GM23338 (cell line): ENCODE measurements around the gene TMEM92.

ENCODE experiments used
- CREB1 ChIP-seq: fragments of 250-450 bp; sonication (Bioruptor Pico); IDR thresholded peaks from 2 replicates; pipeline ENCODE4 v1.5.0; 2020; ENCODE audit warnings: low read depth, mild to moderate bottlenecking, moderate library complexity
- EZH2 ChIP-seq: fragments of 200-600 bp; sonication (generic); IDR thresholded peaks from one replicate; pipeline ENCODE4 v1.8.0; 2017; ENCODE audit warnings: antibody characterized with exemption, mild to moderate bottlenecking, low read depth; ENCODE audit not compliant: unreplicated experiment
- EZH2phosphoT487 ChIP-seq: fragments of 200-600 bp; sonication (generic); IDR thresholded peaks from one replicate; pipeline ENCODE4 v1.8.1; 2018; ENCODE audit warnings: antibody characterized with exemption; ENCODE audit not compliant: unreplicated experiment
- JUNB ChIP-seq: IDR thresholded peaks from one replicate; pipeline ENCODE4 v1.6.1; 2016; ENCODE audit warnings: antibody characterized with exemption; ENCODE audit not compliant: unreplicated experiment
- NANOG ChIP-seq: IDR thresholded peaks from 2 replicates; pipeline ENCODE4 v1.6.1; 2016; ENCODE audit warnings: antibody characterized with exemption, borderline replicate concordance
- POLR2AphosphoS5 ChIP-seq: IDR thresholded peaks from 2 replicates; pipeline ENCODE4 v1.6.1; 2016; ENCODE audit warnings: antibody characterized with exemption, low read depth
- ZNF331 ChIP-seq: fragments of 250-450 bp; sonication (Bioruptor Pico); IDR thresholded peaks from 2 replicates; pipeline ENCODE4 v1.5.0; 2020; ENCODE audit warnings: low read depth, mild to moderate bottlenecking, moderate library complexity
- TF ChIP-seq, protein P1 (sequence below), 2 experiments: fragments of 200-600 bp in 1 of 2; sonication (generic) in 1 of 2; conservative IDR thresholded peaks; 2 replicates each; pipeline versions ENCODE4 v1.5.1 to v1.6.1; 2016 to 2017; ENCODE audit warnings: antibody characterized with exemption in 2 of 2, low read depth in 2 of 2, mild to moderate bottlenecking in 2 of 2, moderate library complexity in 1 of 2
- TF ChIP-seq, protein P2 (sequence below): IDR thresholded peaks from one replicate; pipeline ENCODE4 v1.6.1; 2018; ENCODE audit warnings: antibody characterized with exemption; ENCODE audit not compliant: unreplicated experiment
- TF ChIP-seq, protein P3 (sequence below): IDR thresholded peaks from 2 replicates; pipeline ENCODE4 v1.6.1; 2016; ENCODE audit warnings: antibody characterized with exemption
- TF ChIP-seq, protein P4 (sequence below): fragments of 250-450 bp; sonication (Bioruptor Pico); IDR thresholded peaks from 2 replicates; pipeline ENCODE4 v1.5.0; 2020; ENCODE audit warnings: mild to moderate bottlenecking, moderate library complexity

DNA sequence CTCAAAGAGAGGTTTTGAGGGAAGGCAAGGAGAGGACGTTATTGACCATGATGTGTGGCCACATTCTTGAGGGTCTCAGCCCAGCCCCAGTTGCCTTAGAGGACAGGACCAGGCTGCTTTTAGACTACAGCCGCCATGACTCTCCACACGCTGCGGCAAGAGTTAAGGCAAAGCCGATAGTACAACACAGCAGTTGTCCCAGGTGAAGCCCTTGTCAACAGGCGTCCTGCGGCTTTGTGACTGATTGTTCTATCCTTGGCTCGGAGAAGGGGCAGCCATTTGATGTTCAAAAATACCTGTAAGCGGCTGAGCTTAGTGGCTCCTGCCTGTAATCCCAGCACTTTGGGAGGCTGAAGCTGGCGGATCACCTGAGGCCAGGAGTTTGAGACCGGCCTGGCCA lies 28.8 kb downstream of the TMEM92 start:
- TF ChIP-seq, protein P1, sequence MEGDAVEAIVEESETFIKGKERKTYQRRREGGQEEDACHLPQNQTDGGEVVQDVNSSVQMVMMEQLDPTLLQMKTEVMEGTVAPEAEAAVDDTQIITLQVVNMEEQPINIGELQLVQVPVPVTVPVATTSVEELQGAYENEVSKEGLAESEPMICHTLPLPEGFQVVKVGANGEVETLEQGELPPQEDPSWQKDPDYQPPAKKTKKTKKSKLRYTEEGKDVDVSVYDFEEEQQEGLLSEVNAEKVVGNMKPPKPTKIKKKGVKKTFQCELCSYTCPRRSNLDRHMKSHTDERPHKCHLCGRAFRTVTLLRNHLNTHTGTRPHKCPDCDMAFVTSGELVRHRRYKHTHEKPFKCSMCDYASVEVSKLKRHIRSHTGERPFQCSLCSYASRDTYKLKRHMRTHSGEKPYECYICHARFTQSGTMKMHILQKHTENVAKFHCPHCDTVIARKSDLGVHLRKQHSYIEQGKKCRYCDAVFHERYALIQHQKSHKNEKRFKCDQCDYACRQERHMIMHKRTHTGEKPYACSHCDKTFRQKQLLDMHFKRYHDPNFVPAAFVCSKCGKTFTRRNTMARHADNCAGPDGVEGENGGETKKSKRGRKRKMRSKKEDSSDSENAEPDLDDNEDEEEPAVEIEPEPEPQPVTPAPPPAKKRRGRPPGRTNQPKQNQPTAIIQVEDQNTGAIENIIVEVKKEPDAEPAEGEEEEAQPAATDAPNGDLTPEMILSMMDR (conservative IDR thresholded peaks at IDR 0.05; ENCODE audit: low read depth in 2 of 2): no peak
- TF ChIP-seq EZH2phosphoT487 (no peak), EZH2 (no peak), NANOG (no peak), CREB1 (CRISPR knock-in tag) (no peak), POLR2AphosphoS5 (no peak), ZNF331 (CRISPR knock-in tag) (no peak), JUNB (no peak)
- TF ChIP-seq, protein P2, sequence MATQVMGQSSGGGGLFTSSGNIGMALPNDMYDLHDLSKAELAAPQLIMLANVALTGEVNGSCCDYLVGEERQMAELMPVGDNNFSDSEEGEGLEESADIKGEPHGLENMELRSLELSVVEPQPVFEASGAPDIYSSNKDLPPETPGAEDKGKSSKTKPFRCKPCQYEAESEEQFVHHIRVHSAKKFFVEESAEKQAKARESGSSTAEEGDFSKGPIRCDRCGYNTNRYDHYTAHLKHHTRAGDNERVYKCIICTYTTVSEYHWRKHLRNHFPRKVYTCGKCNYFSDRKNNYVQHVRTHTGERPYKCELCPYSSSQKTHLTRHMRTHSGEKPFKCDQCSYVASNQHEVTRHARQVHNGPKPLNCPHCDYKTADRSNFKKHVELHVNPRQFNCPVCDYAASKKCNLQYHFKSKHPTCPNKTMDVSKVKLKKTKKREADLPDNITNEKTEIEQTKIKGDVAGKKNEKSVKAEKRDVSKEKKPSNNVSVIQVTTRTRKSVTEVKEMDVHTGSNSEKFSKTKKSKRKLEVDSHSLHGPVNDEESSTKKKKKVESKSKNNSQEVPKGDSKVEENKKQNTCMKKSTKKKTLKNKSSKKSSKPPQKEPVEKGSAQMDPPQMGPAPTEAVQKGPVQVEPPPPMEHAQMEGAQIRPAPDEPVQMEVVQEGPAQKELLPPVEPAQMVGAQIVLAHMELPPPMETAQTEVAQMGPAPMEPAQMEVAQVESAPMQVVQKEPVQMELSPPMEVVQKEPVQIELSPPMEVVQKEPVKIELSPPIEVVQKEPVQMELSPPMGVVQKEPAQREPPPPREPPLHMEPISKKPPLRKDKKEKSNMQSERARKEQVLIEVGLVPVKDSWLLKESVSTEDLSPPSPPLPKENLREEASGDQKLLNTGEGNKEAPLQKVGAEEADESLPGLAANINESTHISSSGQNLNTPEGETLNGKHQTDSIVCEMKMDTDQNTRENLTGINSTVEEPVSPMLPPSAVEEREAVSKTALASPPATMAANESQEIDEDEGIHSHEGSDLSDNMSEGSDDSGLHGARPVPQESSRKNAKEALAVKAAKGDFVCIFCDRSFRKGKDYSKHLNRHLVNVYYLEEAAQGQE: no peak
- TF ChIP-seq, protein P3, sequence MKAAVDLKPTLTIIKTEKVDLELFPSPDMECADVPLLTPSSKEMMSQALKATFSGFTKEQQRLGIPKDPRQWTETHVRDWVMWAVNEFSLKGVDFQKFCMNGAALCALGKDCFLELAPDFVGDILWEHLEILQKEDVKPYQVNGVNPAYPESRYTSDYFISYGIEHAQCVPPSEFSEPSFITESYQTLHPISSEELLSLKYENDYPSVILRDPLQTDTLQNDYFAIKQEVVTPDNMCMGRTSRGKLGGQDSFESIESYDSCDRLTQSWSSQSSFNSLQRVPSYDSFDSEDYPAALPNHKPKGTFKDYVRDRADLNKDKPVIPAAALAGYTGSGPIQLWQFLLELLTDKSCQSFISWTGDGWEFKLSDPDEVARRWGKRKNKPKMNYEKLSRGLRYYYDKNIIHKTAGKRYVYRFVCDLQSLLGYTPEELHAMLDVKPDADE: no peak
- TF ChIP-seq, protein P4, sequence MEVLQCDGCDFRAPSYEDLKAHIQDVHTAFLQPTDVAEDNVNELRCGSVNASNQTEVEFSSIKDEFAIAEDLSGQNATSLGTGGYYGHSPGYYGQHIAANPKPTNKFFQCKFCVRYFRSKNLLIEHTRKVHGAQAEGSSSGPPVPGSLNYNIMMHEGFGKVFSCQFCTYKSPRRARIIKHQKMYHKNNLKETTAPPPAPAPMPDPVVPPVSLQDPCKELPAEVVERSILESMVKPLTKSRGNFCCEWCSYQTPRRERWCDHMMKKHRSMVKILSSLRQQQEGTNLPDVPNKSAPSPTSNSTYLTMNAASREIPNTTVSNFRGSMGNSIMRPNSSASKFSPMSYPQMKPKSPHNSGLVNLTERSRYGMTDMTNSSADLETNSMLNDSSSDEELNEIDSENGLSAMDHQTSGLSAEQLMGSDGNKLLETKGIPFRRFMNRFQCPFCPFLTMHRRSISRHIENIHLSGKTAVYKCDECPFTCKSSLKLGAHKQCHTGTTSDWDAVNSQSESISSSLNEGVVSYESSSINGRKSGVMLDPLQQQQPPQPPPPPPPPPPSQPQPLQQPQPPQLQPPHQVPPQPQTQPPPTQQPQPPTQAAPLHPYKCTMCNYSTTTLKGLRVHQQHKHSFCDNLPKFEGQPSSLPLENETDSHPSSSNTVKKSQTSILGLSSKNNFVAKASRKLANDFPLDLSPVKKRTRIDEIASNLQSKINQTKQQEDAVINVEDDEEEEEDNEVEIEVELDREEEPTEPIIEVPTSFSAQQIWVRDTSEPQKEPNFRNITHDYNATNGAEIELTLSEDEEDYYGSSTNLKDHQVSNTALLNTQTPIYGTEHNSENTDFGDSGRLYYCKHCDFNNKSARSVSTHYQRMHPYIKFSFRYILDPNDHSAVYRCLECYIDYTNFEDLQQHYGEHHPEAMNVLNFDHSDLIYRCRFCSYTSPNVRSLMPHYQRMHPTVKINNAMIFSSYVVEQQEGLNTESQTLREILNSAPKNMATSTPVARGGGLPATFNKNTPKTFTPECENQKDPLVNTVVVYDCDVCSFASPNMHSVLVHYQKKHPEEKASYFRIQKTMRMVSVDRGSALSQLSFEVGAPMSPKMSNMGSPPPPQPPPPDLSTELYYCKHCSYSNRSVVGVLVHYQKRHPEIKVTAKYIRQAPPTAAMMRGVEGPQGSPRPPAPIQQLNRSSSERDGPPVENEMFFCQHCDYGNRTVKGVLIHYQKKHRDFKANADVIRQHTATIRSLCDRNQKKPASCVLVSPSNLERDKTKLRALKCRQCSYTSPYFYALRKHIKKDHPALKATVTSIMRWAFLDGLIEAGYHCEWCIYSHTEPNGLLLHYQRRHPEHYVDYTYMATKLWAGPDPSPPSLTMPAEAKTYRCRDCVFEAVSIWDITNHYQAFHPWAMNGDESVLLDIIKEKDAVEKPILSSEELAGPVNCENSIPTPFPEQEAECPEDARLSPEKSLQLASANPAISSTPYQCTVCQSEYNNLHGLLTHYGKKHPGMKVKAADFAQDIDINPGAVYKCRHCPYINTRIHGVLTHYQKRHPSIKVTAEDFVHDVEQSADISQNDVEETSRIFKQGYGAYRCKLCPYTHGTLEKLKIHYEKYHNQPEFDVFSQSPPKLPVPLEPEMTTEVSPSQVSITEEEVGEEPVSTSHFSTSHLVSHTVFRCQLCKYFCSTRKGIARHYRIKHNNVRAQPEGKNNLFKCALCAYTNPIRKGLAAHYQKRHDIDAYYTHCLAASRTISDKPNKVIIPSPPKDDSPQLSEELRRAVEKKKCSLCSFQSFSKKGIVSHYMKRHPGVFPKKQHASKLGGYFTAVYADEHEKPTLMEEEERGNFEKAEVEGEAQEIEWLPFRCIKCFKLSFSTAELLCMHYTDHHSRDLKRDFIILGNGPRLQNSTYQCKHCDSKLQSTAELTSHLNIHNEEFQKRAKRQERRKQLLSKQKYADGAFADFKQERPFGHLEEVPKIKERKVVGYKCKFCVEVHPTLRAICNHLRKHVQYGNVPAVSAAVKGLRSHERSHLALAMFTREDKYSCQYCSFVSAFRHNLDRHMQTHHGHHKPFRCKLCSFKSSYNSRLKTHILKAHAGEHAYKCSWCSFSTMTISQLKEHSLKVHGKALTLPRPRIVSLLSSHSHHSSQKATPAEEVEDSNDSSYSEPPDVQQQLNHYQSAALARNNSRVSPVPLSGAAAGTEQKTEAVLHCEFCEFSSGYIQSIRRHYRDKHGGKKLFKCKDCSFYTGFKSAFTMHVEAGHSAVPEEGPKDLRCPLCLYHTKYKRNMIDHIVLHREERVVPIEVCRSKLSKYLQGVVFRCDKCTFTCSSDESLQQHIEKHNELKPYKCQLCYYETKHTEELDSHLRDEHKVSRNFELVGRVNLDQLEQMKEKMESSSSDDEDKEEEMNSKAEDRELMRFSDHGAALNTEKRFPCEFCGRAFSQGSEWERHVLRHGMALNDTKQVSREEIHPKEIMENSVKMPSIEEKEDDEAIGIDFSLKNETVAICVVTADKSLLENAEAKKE (CRISPR knock-in tag): no peak
